GM12872 (cell line): ENCODE results near the gene INPP5J.

Experiments used
- CTCF ChIP-seq: IDR thresholded peaks from 3 replicates; pipeline ENCODE4 v1.5.1; 2011; ENCODE audit warnings: low read depth, mild to moderate bottlenecking, low read length, moderate library complexity; ENCODE audit not compliant: insufficient read depth

Gene INPP5J

GRCh38 chr22:31081963-31082605, 40.7 kb upstream of the INPP5J start:
- 0 out of 3 replicates have a peak, but pooled peaks have one; percentile 2 for TF ChIP-seq CTCF

- TF ChIP-seq CTCF, result peak; percentile 54
Measured at GRCh38 chr22:31082606-31083376, 40.0 kb upstream of the INPP5J start.

- TF ChIP-seq CTCF, result no peak
Measured at GRCh38 chr22:31083377-31083768, 39.4 kb upstream of the INPP5J start.

GRCh38 chr22:31083923-31084810, 38.6 kb upstream of the INPP5J start:
- no peak for TF ChIP-seq CTCF

GRCh38 chr22:31084811-31085492, 37.8 kb upstream of the INPP5J start:
- peak; percentile 82 for TF ChIP-seq CTCF

- no peak for TF ChIP-seq CTCF
Measured at GRCh38 chr22:31085493-31085824, 37.3 kb upstream of the INPP5J start.
